OCI-LY1 (cell line): ENCODE data around the gene LLGL2.

Experiments used
- EZH2 ChIP-seq: fragments of 200-600 bp; sonication (generic), shearing (Covaris generic); IDR thresholded peaks from 2 replicates; pipeline ENCODE4 v1.8.0; 2017; ENCODE audit warnings: borderline replicate concordance, mixed run types, mild to moderate bottlenecking, antibody characterized with exemption, low read length, moderate library complexity, mixed read lengths
- TF ChIP-seq, protein P1 (sequence below): fragments of 200-600 bp; sonication (generic), shearing (Covaris generic); IDR thresholded peaks from 2 replicates; pipeline ENCODE4 v1.5.1; 2017; ENCODE audit warnings: mild to moderate bottlenecking, antibody characterized with exemption, low read length, moderate library complexity, mixed read lengths

DNA sequence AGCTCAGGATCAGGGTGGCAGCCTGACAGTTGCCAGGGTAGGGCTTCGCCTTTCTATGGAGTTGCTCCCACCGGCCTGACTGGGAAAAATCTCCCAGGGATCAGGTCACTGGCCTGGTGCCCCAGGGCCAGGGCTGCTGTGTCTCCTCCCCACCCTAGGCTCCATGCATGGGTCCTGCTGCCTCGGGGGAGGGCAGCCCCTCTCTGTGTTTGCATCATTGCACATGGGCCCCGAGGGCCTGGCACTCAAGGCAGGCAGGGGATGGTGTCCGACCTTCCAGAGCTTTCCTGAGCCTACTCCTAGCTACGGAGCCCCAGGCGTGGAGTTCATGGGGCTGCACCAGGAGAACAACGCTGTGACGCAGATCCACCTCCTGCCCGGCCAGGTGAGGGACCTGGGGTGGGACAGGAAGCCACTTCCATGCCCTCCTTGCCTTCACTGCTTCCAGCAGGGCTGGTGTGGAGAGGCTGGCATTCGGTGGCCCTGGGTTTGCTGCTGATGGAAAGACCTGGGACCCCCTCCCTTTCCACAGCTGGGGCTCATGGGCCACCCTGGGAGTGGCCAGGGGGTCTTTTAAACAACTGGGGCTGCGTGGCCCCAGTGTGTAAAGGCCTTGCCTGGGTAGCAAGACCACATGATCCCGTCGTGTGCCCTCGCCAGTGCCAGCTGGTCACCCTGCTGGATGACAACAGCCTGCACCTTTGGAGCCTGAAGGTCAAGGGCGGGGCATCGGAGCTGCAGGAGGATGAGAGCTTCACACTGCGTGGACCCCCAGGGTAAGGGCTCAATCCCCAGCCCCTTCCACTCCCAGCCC lies 32.6 kb downstream of the LLGL2 start:
- TF ChIP-seq, protein P1, sequence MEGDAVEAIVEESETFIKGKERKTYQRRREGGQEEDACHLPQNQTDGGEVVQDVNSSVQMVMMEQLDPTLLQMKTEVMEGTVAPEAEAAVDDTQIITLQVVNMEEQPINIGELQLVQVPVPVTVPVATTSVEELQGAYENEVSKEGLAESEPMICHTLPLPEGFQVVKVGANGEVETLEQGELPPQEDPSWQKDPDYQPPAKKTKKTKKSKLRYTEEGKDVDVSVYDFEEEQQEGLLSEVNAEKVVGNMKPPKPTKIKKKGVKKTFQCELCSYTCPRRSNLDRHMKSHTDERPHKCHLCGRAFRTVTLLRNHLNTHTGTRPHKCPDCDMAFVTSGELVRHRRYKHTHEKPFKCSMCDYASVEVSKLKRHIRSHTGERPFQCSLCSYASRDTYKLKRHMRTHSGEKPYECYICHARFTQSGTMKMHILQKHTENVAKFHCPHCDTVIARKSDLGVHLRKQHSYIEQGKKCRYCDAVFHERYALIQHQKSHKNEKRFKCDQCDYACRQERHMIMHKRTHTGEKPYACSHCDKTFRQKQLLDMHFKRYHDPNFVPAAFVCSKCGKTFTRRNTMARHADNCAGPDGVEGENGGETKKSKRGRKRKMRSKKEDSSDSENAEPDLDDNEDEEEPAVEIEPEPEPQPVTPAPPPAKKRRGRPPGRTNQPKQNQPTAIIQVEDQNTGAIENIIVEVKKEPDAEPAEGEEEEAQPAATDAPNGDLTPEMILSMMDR: no peak
- TF ChIP-seq EZH2: no peak
